Measurements from ENCODE around the gene BEND6. TPM values are rescaled to one million over a fixed set of nuclear protein-coding genes. Genes with fewer than 3 reads are reported as not detected.

Gene BEND6
- total and polyA plus RNA-seq, 2 of the 4 experiments (the other 2 are of a cell fraction) = 4.1 to 9.7 TPM

- DNase-seq (peak; percentile 64), ATAC-seq (ENCODE audit: low read depth) (peak; percentile 91)
- no CpG with 5 or more reads among the region's 1 CpG for WGBS, 2 experiments (ENCODE audit: extremely low coverage in 2 of 2, insufficient read length in 1 of 2)
- H3K79me1 ChIP-seq (ENCODE audit: low read depth in 1 of 2, low read length in 2 of 2) = no peaks in the 10 kb centered on the region
- no peak overlapping the region for H2AFZ ChIP-seq (replicated peaks; ENCODE audit: low read length, poor library complexity)
- ChIA-PET CTCF (interaction anchor here (0.7 to 1.0 kb wide), 3 partner anchors 26 to 73 kb away, joined by 4 to 6 read pairs (median 5); partner anchors contain the start of gene BEND6), POLR2A (ENCODE audit: unreplicated experiment) (no interaction called here)
- intact Hi-C loops (cut with micrococcal nuclease) (loop anchor here (1.0 to 2.0 kb wide), 3 partner anchors 66 to 296 kb away; partner anchors contain the start of genes BEND6 and PRIM2), dilution Hi-C loops (cut with HindIII; ENCODE audit: low sequenced_read_pairs, unreplicated experiment) (no loop called here), in situ Hi-C loops (cut with MboI; ENCODE audit: low sequenced_read_pairs) (no loop called here)
- H3K27ac ChIP-seq (ENCODE audit: insufficient read depth, low read length) = no peak overlapping the region
- H3K14ac ChIP-seq (replicated peaks; ENCODE audit: low read depth, low read length) = no peak overlapping the region
- H3K27me3 ChIP-seq (ENCODE audit: control insufficient read depth, insufficient read depth, low read length) = no peaks in the 10 kb centered on the region
- H3K4me2 ChIP-seq (ENCODE audit: low read depth, low read length) = no peak overlapping the region
- peaks cover 8% of the 10 kb centered on the region for H3K9me3 ChIP-seq (ENCODE audit: control insufficient read depth, insufficient read depth, low read length)
- no peak overlapping the region for H2BK120ac ChIP-seq (ENCODE audit: low read depth, low read length)
- H3K9me1 ChIP-seq (ENCODE audit: insufficient read depth, low read length) = no peaks in the 10 kb centered on the region
- H2AK9ac ChIP-seq (replicated peaks; ENCODE audit: low read depth, low read length, poor library complexity) = no peak overlapping the region
- H3K56ac ChIP-seq (ENCODE audit: extremely low read depth, insufficient read depth, low read length) = no peak overlapping the region
- no peaks in the 10 kb centered on the region for H4K20me1 ChIP-seq (ENCODE audit: insufficient read depth, low read length)
- no peak overlapping the region for H3K23ac ChIP-seq (ENCODE audit: low read depth, low read length)
- H4K5ac ChIP-seq (ENCODE audit: low read depth, low read length) = no peak overlapping the region; the same call in 1 of the 2 replicates
- no TSS peak for BruUV-seq (replicated peaks)
- H2BK15ac ChIP-seq (ENCODE audit: low read depth, low read length) = no peak overlapping the region
- H3K4me3 ChIP-seq (ENCODE audit: insufficient read depth, low read depth, low read length) = no peak overlapping the region
- 0 out of 2 replicates have a peak overlapping the region, but pooled peaks have one; percentile 71 for H2AK5ac ChIP-seq (ENCODE audit: low read depth, low read length)
- no peak overlapping the region for H2BK20ac ChIP-seq (ENCODE audit: low read depth, low read length)
- no peak overlapping the region for H2BK5ac ChIP-seq (ENCODE audit: low read depth, low read length, poor library complexity, severe bottlenecking)
- no peak overlapping the region for H3K4ac ChIP-seq (ENCODE audit: low read depth, low read length)
- peak overlapping the region in 1 of 2 experiments; percentile 83; a peak in 2 of 4 replicates for H4K8ac ChIP-seq (ENCODE audit: low read depth in 2 of 2, low read length in 2 of 2)
- peak; percentile 58 for TF ChIP-seq CTCF (conservative IDR thresholded peaks at IDR 0.05; ENCODE audit: low read depth, low read length)
- no peak for TF ChIP-seq MAFK (IDR thresholded peaks at IDR 0.05; ENCODE audit: low read depth, low read length)
- no peak for TF ChIP-seq BHLHE40 (IDR thresholded peaks at IDR 0.05; ENCODE audit: low read depth, low read length)
- peak; percentile 49 for TF ChIP-seq SMC3 (IDR thresholded peaks at IDR 0.05; ENCODE audit: low read depth, low read length)
- no peak for TF ChIP-seq RCOR1 (IDR thresholded peaks at IDR 0.05; ENCODE audit: insufficient replicate concordance, low read length)
- peak; percentile 50 for TF ChIP-seq RAD21 (IDR thresholded peaks at IDR 0.05; ENCODE audit: low read length)
- TF ChIP-seq CHD1 (IDR thresholded peaks at IDR 0.05; ENCODE audit: low read depth, low read length) = no peak
- H3K18ac ChIP-seq (ENCODE audit: low read depth, low read length) = no peak overlapping the region
- H3K9ac ChIP-seq (ENCODE audit: low read depth, low read length) = no peak overlapping the region
- no peaks in the 10 kb centered on the region for H3K4me1 ChIP-seq (ENCODE audit: control insufficient read depth, insufficient read depth, low read length)
- no peak overlapping the region for H4K91ac ChIP-seq (ENCODE audit: insufficient read depth, low read depth, low read length)
- no peaks in the 10 kb centered on the region for H3K36me3 ChIP-seq (ENCODE audit: control insufficient read depth, insufficient read depth, low read length)
These were observed 66.3 kb downstream of the BEND6 start for GRCh38 chr6:57021086-57021720.

All from IMR-90 (cell line).